Measurements from ENCODE around the gene PHTF2.

- TF ChIP-seq CTCF (IDR thresholded peaks at IDR 0.05; ENCODE audit: low read depth, low read length) (no peak), POLR2A (IDR thresholded peaks at IDR 0.05; ENCODE audit: extremely low read depth, insufficient read length) (no peak), MAX (IDR thresholded peaks at IDR 0.05; ENCODE audit: low read depth, low read length) (no peak), MYC (IDR thresholded peaks at IDR 0.05; ENCODE audit: low read depth, low read length) (no peak)
These were observed 173.2 kb downstream of the PHTF2 start for GRCh38 chr7:77971726-77972125.

Measured in NB4 (cell line).